ENCODE results near the gene C10orf90. TPM values are rescaled to one million over a fixed set of nuclear protein-coding genes. Genes with fewer than 3 reads are reported as not detected.
A peak's percentile ranks its signal among the peaks of the same experiment; 100 is the strongest.

C10orf90 gene
- total RNA-seq, 1 donor from 2014 or later, result not detected

GRCh38 chr10:126407831-126408230 lies 262.7 kb downstream of the C10orf90 start:
- H3K27ac Mint-ChIP-seq (ENCODE audit: unreplicated experiment), result no peak overlapping the region
- no peaks in the 10 kb centered on the region for H3K9me3 Mint-ChIP-seq (ENCODE audit: unreplicated experiment)
- peaks cover 31% of the 10 kb centered on the region for H3K4me1 Mint-ChIP-seq (ENCODE audit: unreplicated experiment)
- H3K4me3 Mint-ChIP-seq (ENCODE audit: unreplicated experiment), result no peak overlapping the region
- TF ChIP-seq, protein P1, sequence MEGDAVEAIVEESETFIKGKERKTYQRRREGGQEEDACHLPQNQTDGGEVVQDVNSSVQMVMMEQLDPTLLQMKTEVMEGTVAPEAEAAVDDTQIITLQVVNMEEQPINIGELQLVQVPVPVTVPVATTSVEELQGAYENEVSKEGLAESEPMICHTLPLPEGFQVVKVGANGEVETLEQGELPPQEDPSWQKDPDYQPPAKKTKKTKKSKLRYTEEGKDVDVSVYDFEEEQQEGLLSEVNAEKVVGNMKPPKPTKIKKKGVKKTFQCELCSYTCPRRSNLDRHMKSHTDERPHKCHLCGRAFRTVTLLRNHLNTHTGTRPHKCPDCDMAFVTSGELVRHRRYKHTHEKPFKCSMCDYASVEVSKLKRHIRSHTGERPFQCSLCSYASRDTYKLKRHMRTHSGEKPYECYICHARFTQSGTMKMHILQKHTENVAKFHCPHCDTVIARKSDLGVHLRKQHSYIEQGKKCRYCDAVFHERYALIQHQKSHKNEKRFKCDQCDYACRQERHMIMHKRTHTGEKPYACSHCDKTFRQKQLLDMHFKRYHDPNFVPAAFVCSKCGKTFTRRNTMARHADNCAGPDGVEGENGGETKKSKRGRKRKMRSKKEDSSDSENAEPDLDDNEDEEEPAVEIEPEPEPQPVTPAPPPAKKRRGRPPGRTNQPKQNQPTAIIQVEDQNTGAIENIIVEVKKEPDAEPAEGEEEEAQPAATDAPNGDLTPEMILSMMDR (IDR thresholded peaks at IDR 0.05; ENCODE audit: unreplicated experiment), result no peak
- H3K36me3 Mint-ChIP-seq (ENCODE audit: low read depth, unreplicated experiment), result no peaks in the 10 kb centered on the region
- DNase-seq (ENCODE audit: low spot score), result no peak
- H3K27me3 Mint-ChIP-seq (ENCODE audit: unreplicated experiment), result no peaks in the 10 kb centered on the region

DNA sequence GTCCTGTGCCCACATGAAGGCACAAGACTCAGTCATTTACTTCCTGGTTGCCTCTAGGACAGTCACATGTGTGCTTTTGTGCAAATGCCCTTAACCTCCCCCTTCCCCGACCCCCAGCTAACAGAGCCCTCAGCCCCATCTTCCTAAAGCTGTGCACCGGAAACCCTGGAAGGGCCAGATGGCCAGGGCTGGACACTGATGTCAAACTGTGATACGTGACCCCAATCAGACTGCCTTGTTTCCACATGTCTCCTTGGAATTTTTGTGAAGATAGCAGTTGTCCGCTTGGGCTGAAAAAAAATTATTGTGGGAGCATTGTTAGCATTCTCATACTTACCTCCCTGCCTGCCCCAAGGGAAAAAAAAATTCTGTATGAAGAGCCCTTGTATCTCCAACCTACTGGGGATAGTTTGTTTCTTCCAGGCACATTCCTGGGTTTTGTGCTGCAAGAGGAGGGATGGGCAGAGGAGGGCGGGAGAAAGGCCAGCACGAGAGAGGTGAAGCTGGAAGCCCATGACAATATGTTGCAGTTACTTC lies 265.2 kb downstream of the C10orf90 start:
- no peak for DNase-seq (ENCODE audit: low spot score)
- Mint-ChIP-seq H3K27ac (ENCODE audit: unreplicated experiment) (peak overlapping the region; percentile 43), H3K9me3 (ENCODE audit: unreplicated experiment) (no peaks in the 10 kb centered on the region), H3K27me3 (ENCODE audit: unreplicated experiment) (no peaks in the 10 kb centered on the region), H3K36me3 (ENCODE audit: low read depth, unreplicated experiment) (no peaks in the 10 kb centered on the region), H3K4me3 (ENCODE audit: unreplicated experiment) (no peak overlapping the region), H3K4me1 (ENCODE audit: unreplicated experiment) (peaks cover 44% of the 10 kb centered on the region)
- TF ChIP-seq, protein P1 (IDR thresholded peaks at IDR 0.05; ENCODE audit: unreplicated experiment), result no peak

GRCh38 chr10:126402721-126403695 lies 267.5 kb downstream of the C10orf90 start:
- no peaks in the 10 kb centered on the region for H3K27me3 Mint-ChIP-seq (ENCODE audit: unreplicated experiment)
- H3K4me1 Mint-ChIP-seq (ENCODE audit: unreplicated experiment), result peaks cover 38% of the 10 kb centered on the region
- DNase-seq (ENCODE audit: low spot score), result no peak
- H3K9me3 Mint-ChIP-seq (ENCODE audit: unreplicated experiment), result no peaks in the 10 kb centered on the region
- TF ChIP-seq, protein P1 (IDR thresholded peaks at IDR 0.05; ENCODE audit: unreplicated experiment), result no peak
- H3K36me3 Mint-ChIP-seq (ENCODE audit: low read depth, unreplicated experiment), result no peaks in the 10 kb centered on the region
- H3K4me3 Mint-ChIP-seq (ENCODE audit: unreplicated experiment), result no peak overlapping the region
- H3K27ac Mint-ChIP-seq (ENCODE audit: unreplicated experiment), result peak overlapping the region; percentile 55

- H3K36me3 Mint-ChIP-seq (ENCODE audit: low read depth, unreplicated experiment), result no peaks in the 10 kb centered on the region
- no peak overlapping the region for H3K4me3 Mint-ChIP-seq (ENCODE audit: unreplicated experiment)
- TF ChIP-seq, protein P1 (IDR thresholded peaks at IDR 0.05; ENCODE audit: unreplicated experiment), result no peak
- no peaks in the 10 kb centered on the region for H3K27me3 Mint-ChIP-seq (ENCODE audit: unreplicated experiment)
- H3K4me1 Mint-ChIP-seq (ENCODE audit: unreplicated experiment), result peaks cover 31% of the 10 kb centered on the region
- no peak for DNase-seq (ENCODE audit: low spot score)
- H3K27ac Mint-ChIP-seq (ENCODE audit: unreplicated experiment), result no peak overlapping the region
- H3K9me3 Mint-ChIP-seq (ENCODE audit: unreplicated experiment), result no peaks in the 10 kb centered on the region
Observed at GRCh38 chr10:126400641-126401040, 269.9 kb downstream of the C10orf90 start.

DNA sequence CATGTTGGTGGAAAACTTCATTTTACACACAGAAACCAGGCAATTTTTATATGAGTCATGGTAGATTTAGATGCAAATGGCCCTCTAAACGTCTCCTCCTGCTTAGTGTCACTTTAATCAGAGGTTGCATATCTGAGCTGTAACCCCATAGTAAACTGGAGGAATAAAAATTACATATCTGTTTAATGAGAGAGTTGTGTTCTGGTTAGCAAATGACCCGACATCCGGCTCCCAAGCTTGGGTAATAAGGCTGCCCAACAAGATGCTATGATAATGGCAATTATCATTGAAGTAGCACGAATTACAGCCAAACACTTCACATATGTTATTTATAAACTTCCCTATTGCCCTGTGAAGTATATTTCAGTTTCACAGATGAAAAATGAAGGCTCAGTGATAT lies 271.6 kb downstream of the C10orf90 start:
- H3K4me3 Mint-ChIP-seq (ENCODE audit: unreplicated experiment), result no peak overlapping the region
- H3K27ac Mint-ChIP-seq (ENCODE audit: unreplicated experiment), result no peak overlapping the region
- H3K27me3 Mint-ChIP-seq (ENCODE audit: unreplicated experiment), result peaks cover 1% of the 10 kb centered on the region
- no peak for DNase-seq (ENCODE audit: low spot score)
- TF ChIP-seq, protein P1 (IDR thresholded peaks at IDR 0.05; ENCODE audit: unreplicated experiment), result no peak
- H3K4me1 Mint-ChIP-seq (ENCODE audit: unreplicated experiment), result peaks cover 23% of the 10 kb centered on the region
- no peaks in the 10 kb centered on the region for H3K36me3 Mint-ChIP-seq (ENCODE audit: low read depth, unreplicated experiment)
- H3K9me3 Mint-ChIP-seq (ENCODE audit: unreplicated experiment), result no peaks in the 10 kb centered on the region

All from endothelial cell (in vitro differentiated cells).